PC-9 (cell line): Measurements from ENCODE around the gene RAB3B.

Experiments
- EZH2 ChIP-seq: fragments of 200-600 bp; sonication (generic); IDR thresholded peaks from 2 replicates; pipeline ENCODE4 v1.8.0; 2017; ENCODE audit warnings: antibody characterized with exemption, low read depth
- TF ChIP-seq, protein P1 (sequence below): fragments of 200-600 bp; sonication (generic); conservative IDR thresholded peaks from 2 replicates; pipeline ENCODE4 v1.6.1; 2017; ENCODE audit warnings: mixed run types, antibody characterized with exemption, mild to moderate bottlenecking, moderate library complexity

DNA sequence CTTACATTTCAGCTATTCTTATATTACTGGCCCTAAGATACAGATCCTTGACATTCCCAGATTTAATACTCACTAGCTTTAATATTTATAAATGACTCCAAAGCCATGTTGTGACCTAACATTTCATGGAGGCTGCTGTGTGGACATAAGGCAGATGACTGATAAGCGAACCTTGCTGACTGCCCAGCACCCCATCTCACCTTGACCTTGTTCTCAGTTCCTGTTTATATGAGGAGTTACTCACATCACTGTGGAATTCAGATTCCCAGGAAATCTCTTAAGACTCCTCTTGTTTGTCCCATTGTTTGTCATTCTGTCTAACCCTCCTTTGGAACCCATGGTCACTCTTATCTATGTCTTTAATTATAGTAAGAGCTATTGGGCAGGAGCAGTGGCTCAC is 21.9 kb downstream of the RAB3B start:
- TF ChIP-seq, protein P1, sequence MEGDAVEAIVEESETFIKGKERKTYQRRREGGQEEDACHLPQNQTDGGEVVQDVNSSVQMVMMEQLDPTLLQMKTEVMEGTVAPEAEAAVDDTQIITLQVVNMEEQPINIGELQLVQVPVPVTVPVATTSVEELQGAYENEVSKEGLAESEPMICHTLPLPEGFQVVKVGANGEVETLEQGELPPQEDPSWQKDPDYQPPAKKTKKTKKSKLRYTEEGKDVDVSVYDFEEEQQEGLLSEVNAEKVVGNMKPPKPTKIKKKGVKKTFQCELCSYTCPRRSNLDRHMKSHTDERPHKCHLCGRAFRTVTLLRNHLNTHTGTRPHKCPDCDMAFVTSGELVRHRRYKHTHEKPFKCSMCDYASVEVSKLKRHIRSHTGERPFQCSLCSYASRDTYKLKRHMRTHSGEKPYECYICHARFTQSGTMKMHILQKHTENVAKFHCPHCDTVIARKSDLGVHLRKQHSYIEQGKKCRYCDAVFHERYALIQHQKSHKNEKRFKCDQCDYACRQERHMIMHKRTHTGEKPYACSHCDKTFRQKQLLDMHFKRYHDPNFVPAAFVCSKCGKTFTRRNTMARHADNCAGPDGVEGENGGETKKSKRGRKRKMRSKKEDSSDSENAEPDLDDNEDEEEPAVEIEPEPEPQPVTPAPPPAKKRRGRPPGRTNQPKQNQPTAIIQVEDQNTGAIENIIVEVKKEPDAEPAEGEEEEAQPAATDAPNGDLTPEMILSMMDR: no peak
- TF ChIP-seq EZH2: no peak
